ENCODE data around the gene NUB1. TPM values are rescaled to one million over a fixed set of nuclear protein-coding genes. Genes with fewer than 3 reads are reported as not detected.

Gene NUB1
- total RNA-seq, 4 donors from 2014 or later: 40.1 to 48.3 (median 47.5) TPM

DNA sequence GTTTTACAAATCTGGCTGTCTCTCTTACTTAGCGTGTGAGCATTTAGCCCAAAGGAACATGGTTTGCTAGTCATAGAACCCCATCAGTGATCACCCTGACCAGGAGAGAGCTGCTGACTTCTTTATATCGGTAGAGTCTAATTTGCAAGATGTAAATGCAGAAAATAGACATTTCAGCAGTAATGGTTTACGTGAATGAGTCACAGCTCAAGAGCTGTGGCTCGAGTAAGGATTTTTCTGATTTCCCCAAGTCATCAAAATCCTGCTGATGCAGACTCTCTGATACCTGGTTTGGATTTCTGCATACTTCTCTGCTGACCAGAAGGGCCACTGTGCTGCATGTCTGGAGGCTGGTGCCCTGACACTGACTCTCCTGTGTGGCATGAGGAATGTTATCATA is 25.7 kb downstream of the NUB1 start:
- 78 to 84% methylated on average over 4 of the region's 4 CpGs for WGBS, 2 donors
- no peak for TF ChIP-seq POLR2A (IDR thresholded peaks at IDR 0.05)
- TF ChIP-seq CTCF (IDR thresholded peaks at IDR 0.05): no peak
- intact Hi-C loops (cut with DNase I; ENCODE audit: low total_unique reads): no loop called here

DNA sequence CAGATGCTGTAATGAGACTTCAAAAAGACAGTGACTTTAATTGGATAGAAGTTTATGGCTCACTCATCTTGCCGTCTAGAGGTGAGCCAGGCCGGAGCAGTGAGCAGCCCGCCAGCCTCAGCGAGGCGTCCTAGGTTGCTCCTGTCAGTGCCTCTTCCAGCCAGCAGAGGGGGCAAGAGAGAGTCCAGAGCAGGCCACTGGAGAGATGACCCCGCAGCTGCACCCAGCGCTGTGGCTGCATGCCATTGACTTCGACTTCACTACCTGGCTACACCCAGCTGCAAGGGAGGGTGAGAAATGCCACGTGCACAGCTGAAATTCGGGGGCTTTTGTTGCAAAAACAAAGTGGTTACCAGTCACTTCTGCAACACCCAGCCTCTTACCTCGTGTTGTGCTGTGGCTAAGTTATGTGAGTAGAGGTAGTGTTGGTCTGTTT is 26.5 kb downstream of the NUB1 start:
- H3K4me3 ChIP-seq (ENCODE audit: low read depth, poor library complexity, severe bottlenecking): no peak overlapping the region
- TF ChIP-seq CTCF (IDR thresholded peaks at IDR 0.05): peak in 2 of 3 donors; percentile 89 to 94
- TF ChIP-seq POLR2A (IDR thresholded peaks at IDR 0.05): no peak
- WGBS, 2 donors: 8 to 17% methylated on average over 10 to 11 of the region's 11 CpGs
- peak; percentile 65 to 95 for DNase-seq (ENCODE audit: low spot score in 2 of 2)
- intact Hi-C loops (cut with DNase I; ENCODE audit: low total_unique reads): no loop called here

More for the DNA sequence above, 25.7 kb downstream of the NUB1 start:
- no peak overlapping the region for H3K4me3 ChIP-seq (ENCODE audit: low read depth, poor library complexity, severe bottlenecking)
- no peak for DNase-seq (ENCODE audit: low spot score in 2 of 2)

- TF ChIP-seq CTCF (IDR thresholded peaks at IDR 0.05) (no peak), POLR2A (IDR thresholded peaks at IDR 0.05) (no peak)
- intact Hi-C loops (cut with DNase I; ENCODE audit: low total_unique reads): loop anchor here (10.0 kb wide), 1 partner anchor 384 kb away; no protein-coding TSS in a partner anchor
Measured at GRCh38 chr7:151371266-151371665, 29.7 kb downstream of the NUB1 start.

DNA sequence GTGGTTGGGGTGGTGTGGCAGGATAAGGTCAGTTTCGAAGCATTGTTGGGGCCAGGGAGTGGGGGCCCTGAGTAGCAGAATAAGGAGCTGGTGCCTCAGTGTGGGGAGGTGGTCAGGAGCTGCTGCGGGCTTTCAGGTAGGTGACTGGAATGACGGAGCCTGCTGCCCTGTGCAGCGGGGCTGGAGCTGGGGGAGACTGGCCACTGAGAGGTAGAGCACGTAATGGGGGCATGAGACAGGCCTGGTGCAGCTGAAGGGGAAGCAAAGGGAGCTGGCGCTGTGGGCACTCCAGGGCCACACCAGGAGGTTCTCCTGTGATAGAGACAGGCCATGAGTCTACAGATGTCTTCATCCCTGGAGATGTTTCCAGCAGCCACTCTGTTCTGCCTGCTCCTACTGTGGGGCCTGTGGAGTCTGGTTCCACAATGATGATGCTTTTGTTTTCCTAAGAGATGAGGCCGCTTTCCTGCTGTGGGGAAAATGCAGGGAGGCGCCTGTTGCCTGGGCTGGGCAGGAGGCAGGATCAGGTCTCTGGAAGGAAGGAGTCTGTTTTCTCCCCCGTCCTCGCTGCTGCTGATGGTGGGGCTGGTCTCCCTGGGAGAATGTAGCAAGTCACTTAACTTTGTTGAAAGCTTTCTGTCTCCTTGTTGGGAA is 31.1 kb downstream of the NUB1 start:
- TF ChIP-seq POLR2A (IDR thresholded peaks at IDR 0.05) (no peak), CTCF (IDR thresholded peaks at IDR 0.05) (no peak)
- intact Hi-C loops (cut with DNase I; ENCODE audit: low total_unique reads): loop anchor here (10.0 kb wide), 1 partner anchor 382 kb away; no protein-coding TSS in a partner anchor
- no peak overlapping the region for H3K4me3 ChIP-seq (ENCODE audit: low read depth, poor library complexity, severe bottlenecking)
- 93 to 98% methylated on average over 9 to 10 of the region's 10 CpGs for WGBS, 2 donors
- peak in 1 of 2 donors; percentile 53 for DNase-seq (ENCODE audit: low spot score in 2 of 2)

More at GRCh38 chr7:151371266-151371665, 29.7 kb downstream of the NUB1 start:
- WGBS, 2 donors: 92 to 100% methylated on average over 2 of the region's 2 CpGs
- no peak overlapping the region for H3K4me3 ChIP-seq (ENCODE audit: low read depth, poor library complexity, severe bottlenecking)
- DNase-seq (ENCODE audit: low spot score in 2 of 2): no peak

DNA sequence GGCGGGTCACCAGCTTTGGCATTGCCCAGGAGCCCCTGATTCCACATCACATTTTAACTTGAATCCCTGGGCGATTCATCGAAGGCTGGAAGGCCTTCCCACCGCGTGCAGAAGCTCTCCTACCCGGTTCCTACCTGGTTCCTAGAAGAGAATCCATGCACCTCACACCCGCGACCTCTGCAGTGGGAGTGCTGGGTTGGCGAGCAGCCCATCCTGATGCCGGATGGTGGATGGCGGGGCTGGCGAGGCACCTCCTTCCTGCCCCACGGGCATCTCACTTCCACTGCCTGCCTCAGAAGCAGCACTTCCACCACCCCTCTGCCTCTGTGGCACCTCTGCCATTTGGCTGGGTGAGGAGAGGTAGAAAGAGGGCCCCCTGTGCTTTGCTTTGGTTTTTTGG is 32.0 kb downstream of the NUB1 start:
- 82 to 84% methylated on average over 13 of the region's 13 CpGs for WGBS, 2 donors
- TF ChIP-seq POLR2A (IDR thresholded peaks at IDR 0.05) (no peak), CTCF (IDR thresholded peaks at IDR 0.05) (no peak)
- intact Hi-C loops (cut with DNase I; ENCODE audit: low total_unique reads): loop anchor here (10.0 kb wide), 1 partner anchor 381 kb away; no protein-coding TSS in a partner anchor
- H3K4me3 ChIP-seq (ENCODE audit: low read depth, poor library complexity, severe bottlenecking): no peak overlapping the region
- peak in 1 of 2 donors; percentile 83 for DNase-seq (ENCODE audit: low spot score in 2 of 2)
